Mucosa of rectum (tissue), 2 donors: ENCODE data around the gene KIAA0930.

Source experiments
- H3K27ac ChIP-seq, 2 donors: one replicate each; pipeline ENCODE4 v1.7.0; 2013; ENCODE audit warnings: inconsistent platforms in 2 of 2, low read depth in 2 of 2, low read length in 2 of 2
- H3K27me3 ChIP-seq, 2 donors: one replicate each; pipeline ENCODE4 v1.7.0; 2013; ENCODE audit warnings: low read length in 2 of 2; ENCODE audit not compliant: control insufficient read depth in 2 of 2, insufficient read depth in 2 of 2
- H3K36me3 ChIP-seq, 2 donors: one replicate each; pipeline ENCODE4 v1.7.0; 2013; ENCODE audit warnings: low read length in 2 of 2; ENCODE audit not compliant: control insufficient read depth in 2 of 2, insufficient read depth in 2 of 2
- H3K4me1 ChIP-seq, 2 donors: one replicate each; pipeline ENCODE4 v1.7.0; 2013; ENCODE audit warnings: low read length in 2 of 2, mild to moderate bottlenecking in 1 of 2; ENCODE audit not compliant: control insufficient read depth in 2 of 2, insufficient read depth in 2 of 2
- H3K4me3 ChIP-seq, 2 donors: one replicate each; pipeline ENCODE4 v1.7.0; 2013; ENCODE audit warnings: low read length in 2 of 2
- H3K9ac ChIP-seq, 2 donors: one replicate each; pipeline ENCODE4 v1.7.0; 2013; ENCODE audit warnings: low read length in 2 of 2, low read depth in 1 of 2, mild to moderate bottlenecking in 1 of 2
- H3K9me3 ChIP-seq, 2 donors: one replicate each; pipeline ENCODE4 v1.7.0; 2013; ENCODE audit warnings: low read length in 2 of 2; ENCODE audit not compliant: control insufficient read depth in 2 of 2
- donor health status: healthy.
- donor health status: Normal muscosa, but diverticular disease.

The KIAA0930 gene

DNA sequence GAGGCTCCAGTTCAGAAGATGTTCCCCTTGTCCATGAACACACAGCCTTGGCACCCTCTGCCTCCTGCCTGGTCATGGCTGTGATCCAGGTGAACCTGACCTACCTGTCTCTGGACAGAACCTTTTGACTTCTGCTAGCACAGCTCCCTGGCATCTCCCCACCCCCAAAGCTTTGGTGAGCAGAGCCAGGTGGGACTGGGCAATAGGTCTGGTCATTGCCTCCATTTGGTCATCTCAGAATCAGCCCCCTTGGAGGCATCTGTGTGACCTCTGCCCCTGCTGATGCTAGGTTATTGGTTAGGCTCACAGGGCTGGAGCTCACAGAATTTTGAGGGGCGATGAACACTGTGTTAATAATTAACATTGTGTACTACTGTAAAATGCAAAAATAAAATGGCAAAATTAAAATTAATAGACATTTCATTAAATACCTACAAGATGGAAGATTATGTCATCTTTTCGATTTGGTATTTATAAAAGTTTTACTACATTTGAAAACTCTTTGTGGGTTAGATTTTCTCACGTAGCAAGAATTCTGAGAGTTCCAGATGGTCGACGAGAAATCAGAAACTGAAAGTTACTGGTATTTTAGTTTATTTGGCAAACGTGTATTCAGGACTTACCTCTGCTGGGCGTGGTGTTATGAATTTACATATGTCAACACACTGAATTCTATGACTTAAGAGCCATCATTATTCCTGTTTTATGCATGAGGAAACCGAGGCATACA, 8.3 kb upstream of the KIAA0930 start:
- Histone ChIP-seq H3K9me3 (no peaks in the 10 kb centered on the region), H3K4me3 (peak overlapping the region; percentile 35 to 62), H3K36me3 (no peaks in the 10 kb centered on the region), H3K9ac (no peak overlapping the region), H3K27me3 (no peaks in the 10 kb centered on the region), H3K4me1 (peaks cover 21 to 22% of the 10 kb centered on the region in 2 donors), H3K27ac (peak overlapping the region; percentile 1 to 59)

DNA sequence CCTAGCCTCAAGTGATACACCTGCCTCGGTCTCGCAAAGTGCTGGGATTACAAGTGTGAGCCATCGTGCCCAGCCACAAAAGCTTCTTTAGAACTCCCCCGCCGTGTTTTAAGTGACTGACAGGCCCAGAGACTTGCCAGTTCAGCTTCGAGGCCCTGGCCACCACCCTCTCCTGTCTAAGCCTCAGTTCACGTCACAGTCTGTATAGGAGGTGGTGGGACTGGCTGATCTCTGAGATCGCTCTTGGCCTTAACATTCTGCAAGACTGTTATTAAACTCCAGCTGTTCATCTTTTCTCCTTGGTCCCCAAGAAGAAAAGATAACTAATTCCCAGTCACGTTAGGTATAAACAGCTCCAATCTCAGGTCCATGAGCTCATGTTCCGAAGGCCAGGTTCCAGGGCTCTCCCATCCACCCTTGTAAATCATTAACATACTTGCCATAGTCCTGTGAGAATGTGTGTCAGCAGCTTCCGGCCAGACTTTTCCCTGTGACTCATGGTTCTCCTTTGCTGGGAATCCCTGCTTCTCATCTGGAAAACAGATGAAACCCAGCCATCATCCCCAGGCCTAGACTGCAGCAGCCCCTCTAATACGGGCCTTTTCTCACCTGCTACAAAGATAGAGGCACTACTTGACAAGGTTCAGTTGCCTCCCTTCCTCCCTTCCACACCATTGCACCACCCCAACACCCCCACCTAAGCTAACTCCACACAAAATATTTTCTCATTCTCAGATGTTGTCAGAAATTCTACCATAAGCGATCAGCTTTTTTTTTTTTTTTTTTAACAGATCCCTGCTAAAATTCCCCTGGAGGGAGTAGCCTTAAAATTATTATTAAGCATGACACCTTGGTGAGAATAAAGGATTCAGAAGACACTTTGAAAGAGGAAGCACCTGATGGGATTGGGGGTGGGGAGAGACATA, 5.6 kb upstream of the KIAA0930 start:
- Histone ChIP-seq H3K4me1 (peaks cover 26 to 31% of the 10 kb centered on the region in 2 donors), H3K27me3 (no peaks in the 10 kb centered on the region), H3K9me3 (no peaks in the 10 kb centered on the region), H3K36me3 (no peaks in the 10 kb centered on the region), H3K9ac (peak overlapping the region in 1 of 2 donors; percentile 59), H3K27ac (peak overlapping the region; percentile 77 to 86), H3K4me3 (no peak overlapping the region)

DNA sequence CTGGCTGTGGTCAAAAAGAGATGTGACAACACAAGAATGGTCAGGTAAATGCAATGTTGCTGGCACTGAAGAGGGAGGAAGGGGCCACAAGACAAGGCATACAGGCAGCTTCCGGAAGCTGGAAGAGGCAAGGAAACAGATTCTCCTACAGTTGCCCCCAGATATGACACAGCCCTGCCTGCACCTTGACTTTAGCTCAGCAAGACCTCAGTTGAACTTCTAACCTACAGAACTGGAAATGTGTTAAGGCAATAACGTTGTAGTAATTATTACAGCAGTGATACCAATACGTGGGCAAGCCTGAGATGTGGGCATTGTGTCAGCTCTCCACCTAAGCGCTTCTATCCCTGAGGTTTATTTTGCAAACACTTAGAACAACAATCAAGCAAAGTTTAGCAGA, 4.2 kb upstream of the KIAA0930 start:
- no peaks in the 10 kb centered on the region for H3K9me3 ChIP-seq
- no peak overlapping the region for H3K4me3 ChIP-seq
- H3K4me1 ChIP-seq = peaks cover 29 to 38% of the 10 kb centered on the region in 2 donors
- H3K36me3 ChIP-seq = no peaks in the 10 kb centered on the region
- H3K9ac ChIP-seq = no peak overlapping the region
- H3K27ac ChIP-seq = no peak overlapping the region
- H3K27me3 ChIP-seq = no peaks in the 10 kb centered on the region

DNA sequence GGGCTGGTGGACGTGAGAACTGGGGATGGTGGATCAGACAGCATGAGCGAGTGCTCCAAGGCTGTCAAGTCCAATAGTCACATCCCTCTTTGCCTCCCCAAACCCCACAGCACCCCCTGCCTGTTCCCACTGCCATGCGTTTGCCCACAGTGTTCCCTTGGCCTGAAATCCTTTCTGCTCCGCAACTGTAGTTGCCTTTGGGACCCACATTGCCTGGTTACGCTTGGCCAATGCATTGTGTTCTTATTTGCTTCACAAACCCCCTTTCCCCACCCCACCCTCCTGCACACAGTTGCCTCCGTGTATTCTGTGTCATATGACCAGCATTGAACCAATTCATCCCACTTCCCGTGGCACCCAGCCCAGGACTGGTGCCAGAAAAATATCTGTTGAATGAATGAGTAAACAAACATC, 2.1 kb upstream of the KIAA0930 start:
- Histone ChIP-seq H3K9ac (no peak overlapping the region), H3K27ac (peak overlapping the region in 1 of 2 donors; percentile 21), H3K9me3 (no peaks in the 10 kb centered on the region), H3K27me3 (no peaks in the 10 kb centered on the region), H3K4me1 (peaks cover 35 to 44% of the 10 kb centered on the region in 2 donors), H3K36me3 (no peaks in the 10 kb centered on the region), H3K4me3 (no peak overlapping the region)

DNA sequence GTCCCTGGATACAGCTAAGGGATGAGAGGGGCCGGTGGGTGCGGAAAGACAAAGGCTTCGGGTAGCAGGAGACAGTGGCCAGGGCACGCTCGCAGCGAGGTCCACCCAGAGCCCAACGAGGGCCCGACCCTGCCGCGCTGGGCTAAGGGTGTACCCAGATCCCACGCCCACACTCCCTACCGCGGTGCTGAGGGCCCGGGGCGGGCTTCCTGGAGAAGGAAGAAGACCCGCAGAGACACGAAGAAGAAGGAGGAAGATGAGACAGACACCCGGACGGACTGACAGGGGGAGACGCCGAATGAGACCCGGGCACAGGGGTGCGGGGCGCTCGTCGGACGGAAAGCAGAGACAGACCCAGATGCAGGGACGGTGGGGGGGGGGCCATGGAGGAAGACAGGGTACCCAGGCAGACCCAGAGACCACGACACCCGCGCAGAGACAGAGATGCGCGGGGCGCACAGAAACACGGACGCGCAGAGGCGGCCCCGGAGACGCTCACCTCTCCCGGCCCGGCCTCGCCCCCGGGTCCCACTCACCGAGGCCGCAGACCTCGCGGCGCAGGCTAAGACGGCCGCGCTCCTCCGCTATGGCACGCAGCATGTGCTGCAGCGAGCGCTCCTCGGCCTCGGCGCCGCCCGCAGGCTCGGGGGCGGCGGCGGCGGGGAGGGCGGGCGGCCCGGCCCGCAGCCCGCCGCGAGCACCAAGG, 437 bp downstream of the KIAA0930 start:
- Histone ChIP-seq H3K36me3 (no peaks in the 10 kb centered on the region), H3K27ac (no peak overlapping the region), H3K27me3 (no peaks in the 10 kb centered on the region), H3K9ac (peak overlapping the region; percentile 52 to 72), H3K4me1 (peaks cover 25 to 32% of the 10 kb centered on the region in 2 donors), H3K4me3 (peak overlapping the region; percentile 71 to 80), H3K9me3 (no peaks in the 10 kb centered on the region)

DNA sequence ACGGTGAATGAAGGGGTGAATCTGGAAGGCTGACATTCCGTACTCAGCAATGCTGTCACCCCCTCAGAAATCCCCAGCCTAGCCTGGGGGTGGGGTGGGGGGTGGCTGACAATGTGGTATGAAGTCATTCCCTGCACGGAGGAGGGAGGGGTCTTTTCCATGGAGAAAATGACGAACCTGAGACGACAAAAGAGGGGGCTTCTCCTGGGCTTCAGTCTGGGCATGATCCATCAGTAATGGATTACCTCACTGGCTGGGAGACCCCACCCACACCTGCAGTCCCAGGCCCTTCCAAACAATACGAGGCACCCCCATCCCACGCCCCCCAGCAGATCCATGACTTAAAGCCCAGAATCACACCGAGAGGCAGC, 1.0 kb downstream of the KIAA0930 start:
- Histone ChIP-seq H3K4me1 (peaks cover 22 to 29% of the 10 kb centered on the region in 2 donors), H3K27ac (no peak overlapping the region), H3K9ac (peak overlapping the region in 1 of 2 donors; percentile 72), H3K4me3 (peak overlapping the region; percentile 71 to 80), H3K27me3 (no peaks in the 10 kb centered on the region), H3K9me3 (no peaks in the 10 kb centered on the region), H3K36me3 (no peaks in the 10 kb centered on the region)

DNA sequence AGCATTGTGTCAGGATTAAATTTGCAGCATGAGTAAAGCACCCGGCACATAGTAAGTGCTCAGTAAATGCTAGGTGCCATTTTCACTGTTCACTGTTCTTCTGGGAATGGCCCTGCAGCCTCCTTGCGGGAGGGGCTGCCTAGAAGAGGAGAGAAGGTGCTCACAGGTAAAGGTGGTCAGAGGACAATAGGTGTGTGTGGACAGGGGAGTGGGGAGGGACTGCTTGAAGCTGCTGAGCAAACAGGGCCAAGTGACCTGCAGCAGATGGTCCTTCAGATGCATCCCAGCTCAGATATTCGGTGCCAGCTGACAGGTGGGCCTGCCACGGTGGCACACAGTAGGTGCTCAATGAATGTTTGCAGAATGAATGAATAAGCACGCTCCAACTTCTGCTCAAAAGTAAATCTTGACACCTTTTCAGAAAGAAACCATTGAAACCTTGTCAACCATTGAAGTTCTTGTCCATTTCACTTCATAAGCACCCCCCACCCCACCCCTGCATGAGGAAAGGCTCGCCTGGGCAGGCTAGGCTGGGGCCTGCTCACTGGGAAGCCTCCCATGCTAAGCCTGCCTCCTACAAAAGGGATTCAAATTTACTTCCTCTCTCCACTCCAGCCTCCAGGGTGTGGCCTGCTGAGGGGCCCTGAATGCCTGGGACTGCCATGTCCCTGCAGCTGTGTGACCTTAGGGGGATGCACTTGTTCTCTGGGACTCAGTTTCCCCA, 1.6 kb downstream of the KIAA0930 start:
- Histone ChIP-seq H3K9me3 (no peaks in the 10 kb centered on the region), H3K36me3 (no peaks in the 10 kb centered on the region), H3K9ac (peak overlapping the region in 1 of 2 donors; percentile 72), H3K27ac (no peak overlapping the region), H3K4me1 (peaks cover 22 to 29% of the 10 kb centered on the region in 2 donors), H3K4me3 (peak overlapping the region in 1 of 2 donors; percentile 71), H3K27me3 (no peaks in the 10 kb centered on the region)

DNA sequence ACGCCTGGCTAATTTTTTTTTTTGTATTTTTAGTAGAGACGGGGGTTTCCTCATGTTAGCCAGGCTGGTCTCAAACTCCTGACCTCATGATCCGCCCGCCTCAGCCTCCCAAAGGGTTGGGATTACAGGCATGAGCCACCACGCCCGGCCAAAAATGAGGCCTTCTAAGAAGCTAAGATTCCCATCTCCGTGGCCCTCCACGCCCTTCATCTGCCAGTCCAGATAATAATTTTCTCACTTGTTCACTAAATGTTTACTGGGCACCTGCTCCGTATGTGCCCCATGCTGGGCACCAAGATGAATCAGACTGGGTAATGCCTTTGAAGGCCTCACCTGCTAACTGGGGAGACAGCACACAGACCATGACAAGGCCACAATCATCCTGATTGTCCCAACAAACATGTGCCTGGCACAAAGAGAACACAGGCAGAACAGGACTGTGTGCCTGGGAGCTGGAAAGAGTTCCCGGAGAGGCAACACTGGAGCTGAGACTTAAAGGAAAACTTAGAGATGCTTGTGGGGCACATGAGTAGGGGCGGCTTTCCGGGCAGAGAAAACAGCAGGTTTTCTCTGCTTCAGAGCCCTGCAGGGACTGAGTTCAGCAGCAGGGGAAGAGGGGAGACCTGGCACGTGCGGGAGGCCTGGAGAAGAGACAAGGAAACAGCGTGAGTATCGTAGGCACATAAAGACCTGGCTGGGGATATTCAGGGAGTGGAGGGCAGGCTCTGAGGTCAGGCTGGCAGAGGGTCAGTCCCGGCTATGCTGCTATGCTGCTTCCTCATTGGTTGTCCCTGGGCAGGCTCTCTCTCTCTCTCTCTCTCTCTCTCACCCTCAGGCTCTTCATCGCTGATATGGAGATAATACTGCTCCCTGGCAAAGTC, 2.4 kb downstream of the KIAA0930 start:
- Histone ChIP-seq H3K4me3 (no peak overlapping the region), H3K27me3 (no peaks in the 10 kb centered on the region), H3K4me1 (peaks cover 25 to 29% of the 10 kb centered on the region in 2 donors), H3K27ac (no peak overlapping the region), H3K9ac (no peak overlapping the region), H3K36me3 (no peaks in the 10 kb centered on the region), H3K9me3 (no peaks in the 10 kb centered on the region)
